Fibroblast of mammary gland (primary cell): ENCODE results near the gene CCDC134.

Experiments used
- DNase-seq: peaks from one replicate; pipeline ENCODE4 v3.0.0-alpha.2; 2010; ENCODE audit warnings: low read depth
- H3K4me3 ChIP-seq: 2 replicates; pipeline ENCODE4 v1.5.1; 2011; ENCODE audit warnings: low read depth, mild to moderate bottlenecking, low read length, moderate library complexity; ENCODE audit not compliant: control insufficient read depth
- TF ChIP-seq, protein P1 (sequence below): conservative IDR thresholded peaks from 2 replicates; pipeline ENCODE4 v1.5.1; 2011; ENCODE audit warnings: low read depth, low read length, inconsistent platforms; ENCODE audit not compliant: control insufficient read depth, insufficient read depth

CCDC134 gene

DNA sequence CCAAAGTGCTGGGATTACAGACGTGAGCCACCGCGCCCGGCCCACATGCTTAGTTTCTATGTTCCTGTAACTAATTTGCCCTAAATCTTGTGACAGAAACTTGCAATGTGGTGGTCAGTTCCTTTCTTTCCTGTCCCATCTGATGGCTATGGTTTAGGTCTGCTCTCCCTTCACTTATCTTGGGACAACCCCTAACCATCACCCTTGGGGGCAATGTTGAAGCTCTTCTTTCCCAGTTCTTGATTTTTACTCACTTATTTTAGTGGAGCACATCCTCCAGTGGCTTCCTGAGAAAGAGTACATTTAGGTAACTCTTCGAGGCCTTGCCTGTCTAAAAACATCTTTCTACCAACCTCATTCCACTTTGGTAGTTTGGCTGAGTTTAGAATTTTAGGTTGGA is 39.7 kb downstream of the CCDC134 start:
- TF ChIP-seq, protein P1, sequence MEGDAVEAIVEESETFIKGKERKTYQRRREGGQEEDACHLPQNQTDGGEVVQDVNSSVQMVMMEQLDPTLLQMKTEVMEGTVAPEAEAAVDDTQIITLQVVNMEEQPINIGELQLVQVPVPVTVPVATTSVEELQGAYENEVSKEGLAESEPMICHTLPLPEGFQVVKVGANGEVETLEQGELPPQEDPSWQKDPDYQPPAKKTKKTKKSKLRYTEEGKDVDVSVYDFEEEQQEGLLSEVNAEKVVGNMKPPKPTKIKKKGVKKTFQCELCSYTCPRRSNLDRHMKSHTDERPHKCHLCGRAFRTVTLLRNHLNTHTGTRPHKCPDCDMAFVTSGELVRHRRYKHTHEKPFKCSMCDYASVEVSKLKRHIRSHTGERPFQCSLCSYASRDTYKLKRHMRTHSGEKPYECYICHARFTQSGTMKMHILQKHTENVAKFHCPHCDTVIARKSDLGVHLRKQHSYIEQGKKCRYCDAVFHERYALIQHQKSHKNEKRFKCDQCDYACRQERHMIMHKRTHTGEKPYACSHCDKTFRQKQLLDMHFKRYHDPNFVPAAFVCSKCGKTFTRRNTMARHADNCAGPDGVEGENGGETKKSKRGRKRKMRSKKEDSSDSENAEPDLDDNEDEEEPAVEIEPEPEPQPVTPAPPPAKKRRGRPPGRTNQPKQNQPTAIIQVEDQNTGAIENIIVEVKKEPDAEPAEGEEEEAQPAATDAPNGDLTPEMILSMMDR, result no peak
- H3K4me3 ChIP-seq, result no peak overlapping the region
- DNase-seq, result no peak

DNA sequence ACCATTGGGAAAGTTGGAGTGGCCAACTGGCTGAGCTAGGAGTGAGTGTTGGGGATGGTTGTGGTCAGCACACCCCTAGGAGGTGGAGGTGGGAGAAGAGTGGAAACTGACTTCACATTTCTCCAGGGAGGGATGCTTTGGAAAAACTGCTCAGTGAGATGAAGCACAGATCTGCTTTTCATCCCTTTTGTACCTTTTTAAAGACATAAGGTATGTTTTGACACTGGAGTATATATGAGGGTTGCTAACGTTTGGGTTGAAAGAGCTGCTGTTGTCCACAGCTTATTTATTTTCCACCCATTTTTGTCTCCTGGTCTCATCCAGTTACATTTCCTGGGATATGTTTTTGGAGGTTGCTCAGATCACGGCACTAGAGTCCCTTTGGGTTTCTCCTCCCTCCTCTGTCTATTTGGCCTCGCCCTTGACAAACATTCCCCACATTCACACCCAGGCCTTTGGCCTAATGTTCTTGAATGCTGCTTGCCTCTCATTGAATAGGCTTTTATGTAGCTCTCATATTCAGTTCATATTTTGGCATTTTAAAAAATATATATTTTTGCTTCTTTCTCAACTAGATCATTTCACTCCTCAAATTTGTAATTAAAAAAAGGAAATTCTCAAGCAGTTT is 40.7 kb downstream of the CCDC134 start:
- no peak for DNase-seq
- H3K4me3 ChIP-seq, result no peak overlapping the region
- TF ChIP-seq, protein P1, result no peak

DNA sequence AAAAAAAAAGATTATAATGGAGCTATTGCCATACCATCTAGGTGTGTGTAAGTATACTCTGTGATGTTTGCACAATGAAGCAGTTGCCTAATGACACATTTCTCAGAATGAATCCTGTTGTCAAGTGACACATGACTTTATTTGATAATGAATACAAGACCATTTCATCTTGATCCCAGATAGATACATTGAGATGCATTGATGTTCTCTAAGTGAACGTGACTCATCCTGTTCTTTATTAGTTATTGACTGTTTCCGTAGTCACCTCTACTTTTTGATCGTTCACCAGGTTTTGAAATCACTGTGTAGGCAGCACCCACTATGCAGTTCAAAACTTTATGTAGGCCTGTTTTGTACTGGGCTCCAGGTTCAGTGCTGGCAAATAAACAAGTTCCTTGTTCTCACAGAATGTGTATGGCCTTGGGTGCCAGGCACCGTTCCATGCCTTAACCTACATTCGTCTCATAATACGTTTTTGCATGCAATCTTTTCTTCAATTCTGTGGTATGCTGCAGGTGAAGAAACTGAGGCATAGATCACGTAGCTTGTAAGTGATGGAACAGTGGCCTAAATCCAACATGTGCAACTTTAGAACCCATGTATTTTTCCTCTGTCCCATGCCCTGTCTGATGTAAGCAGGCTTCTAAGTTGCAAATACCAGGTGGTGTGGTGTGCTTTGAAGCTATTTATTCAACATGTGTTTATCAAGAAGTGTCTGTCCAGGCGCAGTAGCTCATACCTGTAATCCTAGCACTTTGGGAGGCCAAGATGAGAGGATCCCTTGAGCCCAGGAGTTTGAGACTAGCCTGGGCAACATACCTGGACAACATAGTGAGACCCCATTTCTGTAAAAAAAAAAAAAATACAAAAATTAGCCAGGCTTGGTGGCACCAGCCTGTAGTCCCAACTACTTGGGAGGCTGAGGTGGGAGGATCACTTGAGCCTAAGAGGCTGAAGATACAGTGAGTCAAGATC is 42.8 kb downstream of the CCDC134 start:
- no peak overlapping the region for H3K4me3 ChIP-seq
- TF ChIP-seq, protein P1, result no peak

DNA sequence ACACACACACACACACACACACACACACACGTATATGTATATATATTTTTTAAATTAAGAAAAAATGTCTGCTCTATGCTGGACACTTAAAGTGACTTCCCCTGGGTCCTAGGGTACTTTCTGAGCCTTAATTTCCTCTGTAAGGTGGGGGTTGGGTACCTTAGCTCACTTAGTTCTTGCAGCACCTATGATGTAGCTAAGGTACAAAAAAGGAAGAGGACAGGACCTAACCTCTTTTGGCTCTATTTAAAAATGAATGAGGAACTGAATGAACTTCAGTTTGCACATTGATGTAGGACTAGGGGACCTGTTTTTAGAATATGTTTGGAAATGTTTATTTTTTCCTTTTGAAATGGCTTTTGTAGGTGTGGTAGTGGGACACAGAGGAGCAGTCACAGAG is 43.6 kb downstream of the CCDC134 start:
- H3K4me3 ChIP-seq, result no peak overlapping the region
- TF ChIP-seq, protein P1, result no peak
- no peak for DNase-seq

More for the DNA sequence above, 42.8 kb downstream of the CCDC134 start:
- DNase-seq, result no peak

DNA sequence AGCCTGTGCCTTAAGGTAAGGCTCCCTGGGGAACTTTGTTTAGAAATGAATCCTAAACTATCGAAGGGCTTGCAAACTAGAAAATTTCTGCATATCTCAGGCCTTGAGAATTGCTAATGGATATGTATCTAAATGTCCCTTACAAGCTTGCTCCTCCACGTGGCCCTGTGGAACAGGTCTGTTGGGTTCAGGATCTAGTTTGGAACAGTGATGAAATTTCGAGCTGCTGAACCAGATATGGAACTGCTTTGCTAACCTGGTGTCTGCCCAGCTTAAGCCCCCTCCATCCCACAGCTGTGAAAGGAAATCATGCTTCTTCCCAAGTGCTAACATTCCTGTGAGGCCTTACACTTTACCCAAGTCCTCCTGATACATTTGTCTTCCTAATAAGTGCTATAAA is 44.0 kb downstream of the CCDC134 start:
- no peak overlapping the region for H3K4me3 ChIP-seq
- TF ChIP-seq, protein P1, result no peak
- DNase-seq, result no peak

DNA sequence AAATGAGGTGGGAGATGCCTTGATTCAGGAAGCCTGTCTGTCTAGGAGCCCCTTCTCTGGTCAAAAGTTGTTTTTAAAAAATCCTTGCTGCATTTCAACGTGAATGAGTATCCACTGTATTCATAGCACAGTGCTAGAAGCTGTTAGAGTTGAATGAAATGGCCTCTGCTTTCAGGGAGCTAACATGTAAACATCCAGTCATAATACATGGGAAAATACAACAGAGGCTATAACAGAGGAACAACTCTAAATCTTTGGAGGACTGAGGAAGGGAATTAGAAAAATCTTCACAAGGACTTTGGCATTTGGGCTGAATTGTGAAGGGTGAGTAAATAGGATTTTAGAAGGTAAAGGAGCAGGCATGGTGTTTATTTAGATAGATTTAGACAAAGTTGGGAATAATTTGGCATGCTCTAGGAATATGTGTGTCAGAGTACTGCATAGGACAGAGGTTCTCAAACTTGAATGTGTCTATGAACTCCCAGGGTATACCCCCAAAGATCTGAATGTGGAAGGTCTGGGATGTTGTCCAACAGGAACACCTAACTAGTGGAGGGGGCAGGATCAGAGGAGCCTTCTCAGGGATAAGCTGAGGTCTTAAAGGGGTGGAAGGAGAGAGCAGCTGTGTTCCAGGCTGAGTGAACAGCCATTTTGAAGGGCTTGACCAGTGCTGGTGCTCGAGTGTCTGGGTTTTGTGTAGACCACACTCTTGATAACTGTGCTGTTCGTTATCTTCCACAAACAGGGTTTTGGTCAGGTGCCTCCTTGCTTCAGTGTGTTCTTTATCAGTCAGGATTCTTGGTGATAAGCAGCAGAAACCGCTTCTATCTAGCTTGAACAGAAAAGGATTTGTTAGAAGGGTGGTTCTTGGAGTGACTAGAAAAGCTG is 45.1 kb downstream of the CCDC134 start:
- TF ChIP-seq, protein P1, result no peak
- no peak overlapping the region for H3K4me3 ChIP-seq
- DNase-seq, result no peak
